MV-4-11 (cell line): ENCODE results near the gene COMMD7.
"Not testable (repeated sequence)": the region's sequence is repeated elsewhere in the genome, so short reads cannot be mapped to it uniquely, and the experiment has no call there.

Source experiments
- DNase-seq: peaks from one replicate; lab custom pipeline; 2025; lab: John Stamatoyannopoulos, UW

Gene COMMD7

GRCh38 chr20:32765230-32765875 is 22.1 kb upstream of the COMMD7 start:
- not testable (repeated sequence) for DNase-seq

GRCh38 chr20:32764005-32764960 is 21.0 kb upstream of the COMMD7 start:
- DNase-seq, result no peak

- no peak for DNase-seq
Observed at GRCh38 chr20:32763202-32764004, 20.1 kb upstream of the COMMD7 start.

GRCh38 chr20:32762754-32763201 is 19.5 kb upstream of the COMMD7 start:
- DNase-seq, result no peak

GRCh38 chr20:32761831-32762753 is 18.8 kb upstream of the COMMD7 start, which contains the start of gene DNMT3B:
Gene DNMT3B, plus strand, starts transcription at chr20:32762385. Its CDS starts 17,939 bp downstream, at chr20:32780324.
- peak; percentile 54 for DNase-seq

- no peak for DNase-seq
Observed at GRCh38 chr20:32761417-32761830, 18.2 kb upstream of the COMMD7 start.

GRCh38 chr20:32756156-32756555 is 12.9 kb upstream of the COMMD7 start:
- DNase-seq, result no peak

- DNase-seq, result no peak
Observed at GRCh38 chr20:32753731-32754130, 10.5 kb upstream of the COMMD7 start.

- peak; percentile 26 for DNase-seq
Observed at GRCh38 chr20:32752458-32753250, 9.4 kb upstream of the COMMD7 start.

GRCh38 chr20:32751702-32752457 is 8.6 kb upstream of the COMMD7 start:
- no peak for DNase-seq

GRCh38 chr20:32751293-32751692 is 8.0 kb upstream of the COMMD7 start:
- DNase-seq, result no peak

GRCh38 chr20:32749914-32750637 is 6.8 kb upstream of the COMMD7 start:
- no peak for DNase-seq

- DNase-seq, result no peak
Observed at GRCh38 chr20:32742322-32743236, 688 bp downstream of the COMMD7 start.

- no peak for DNase-seq
Observed at GRCh38 chr20:32741151-32741550, 2.1 kb downstream of the COMMD7 start.

- DNase-seq, result peak; percentile 56
Observed at GRCh38 chr20:32737371-32738223, 5.7 kb downstream of the COMMD7 start.

GRCh38 chr20:32731882-32732266 is 11.4 kb downstream of the COMMD7 start:
- DNase-seq, result peak; percentile 77

- DNase-seq, result not testable (repeated sequence)
Observed at GRCh38 chr20:32729334-32729733, 13.9 kb downstream of the COMMD7 start.
